AG09319 (cell line): ENCODE results near the gene TICRR.
"Not testable (repeated sequence)": the region's sequence is repeated elsewhere in the genome, so short reads cannot be mapped to it uniquely, and the experiment has no call there.

Source experiments
- DNase-seq: peaks from one replicate; pipeline ENCODE4 v3.0.0-alpha.2; 2010; ENCODE audit warnings: low read depth; ENCODE audit errors: extremely low read depth
- CTCF ChIP-seq: IDR thresholded peaks from 2 replicates; pipeline ENCODE4 v1.5.1; 2011; ENCODE audit warnings: low read depth, mild to moderate bottlenecking, inconsistent platforms, low read length, moderate library complexity

Gene TICRR

GRCh38 chr15:89569090-89569745 lies 6.1 kb upstream of the TICRR start:
- no peak for TF ChIP-seq CTCF
- no peak for DNase-seq

- DNase-seq, result no peak
- no peak for TF ChIP-seq CTCF
These were observed 567 bp downstream of the TICRR start for GRCh38 chr15:89575656-89576416.

- no peak for DNase-seq
- TF ChIP-seq CTCF, result no peak
These were observed 1.1 kb downstream of the TICRR start for GRCh38 chr15:89576417-89576773.

- DNase-seq, result no peak
- TF ChIP-seq CTCF, result no peak
These were observed 2.5 kb downstream of the TICRR start for GRCh38 chr15:89577776-89578115.

GRCh38 chr15:89578146-89578545 lies 2.9 kb downstream of the TICRR start:
- no peak for TF ChIP-seq CTCF

GRCh38 chr15:89580747-89581146 lies 5.5 kb downstream of the TICRR start:
- not testable (repeated sequence) for DNase-seq

More at GRCh38 chr15:89578146-89578545, 2.9 kb downstream of the TICRR start:
- no peak for DNase-seq

GRCh38 chr15:89586651-89587050 lies 11.4 kb downstream of the TICRR start:
- DNase-seq, result no peak
- no peak for TF ChIP-seq CTCF

- TF ChIP-seq CTCF, result no peak
- DNase-seq, result no peak
These were observed 12.7 kb downstream of the TICRR start for GRCh38 chr15:89587955-89588354.
